GM12872 (cell line): ENCODE data around the gene KRTCAP3.

Experiments used
- TF ChIP-seq, protein P1 (sequence below): IDR thresholded peaks from 3 replicates; pipeline ENCODE4 v1.5.1; 2011; ENCODE audit warnings: low read depth, mild to moderate bottlenecking, low read length, moderate library complexity; ENCODE audit not compliant: insufficient read depth

Gene KRTCAP3

DNA sequence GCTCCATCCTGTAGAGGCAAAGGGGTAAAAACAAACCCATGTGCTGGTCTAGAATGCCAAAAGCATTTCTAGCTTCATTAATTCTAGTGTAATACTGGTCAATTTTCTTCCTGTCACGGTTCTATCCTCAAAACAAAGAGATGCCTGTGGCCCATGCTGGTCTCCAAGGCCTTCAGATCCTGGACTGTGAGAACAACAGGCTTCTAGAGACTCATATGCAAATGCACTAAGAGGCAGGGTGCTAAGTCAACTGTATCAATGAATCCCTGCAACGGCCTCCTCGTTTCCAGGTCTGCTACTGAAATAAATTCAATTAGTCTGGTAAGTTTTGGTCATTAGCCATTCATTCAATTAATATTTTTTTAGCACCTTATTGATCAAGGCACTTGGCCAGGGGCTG is 43.3 kb downstream of the KRTCAP3 start:
- TF ChIP-seq, protein P1, sequence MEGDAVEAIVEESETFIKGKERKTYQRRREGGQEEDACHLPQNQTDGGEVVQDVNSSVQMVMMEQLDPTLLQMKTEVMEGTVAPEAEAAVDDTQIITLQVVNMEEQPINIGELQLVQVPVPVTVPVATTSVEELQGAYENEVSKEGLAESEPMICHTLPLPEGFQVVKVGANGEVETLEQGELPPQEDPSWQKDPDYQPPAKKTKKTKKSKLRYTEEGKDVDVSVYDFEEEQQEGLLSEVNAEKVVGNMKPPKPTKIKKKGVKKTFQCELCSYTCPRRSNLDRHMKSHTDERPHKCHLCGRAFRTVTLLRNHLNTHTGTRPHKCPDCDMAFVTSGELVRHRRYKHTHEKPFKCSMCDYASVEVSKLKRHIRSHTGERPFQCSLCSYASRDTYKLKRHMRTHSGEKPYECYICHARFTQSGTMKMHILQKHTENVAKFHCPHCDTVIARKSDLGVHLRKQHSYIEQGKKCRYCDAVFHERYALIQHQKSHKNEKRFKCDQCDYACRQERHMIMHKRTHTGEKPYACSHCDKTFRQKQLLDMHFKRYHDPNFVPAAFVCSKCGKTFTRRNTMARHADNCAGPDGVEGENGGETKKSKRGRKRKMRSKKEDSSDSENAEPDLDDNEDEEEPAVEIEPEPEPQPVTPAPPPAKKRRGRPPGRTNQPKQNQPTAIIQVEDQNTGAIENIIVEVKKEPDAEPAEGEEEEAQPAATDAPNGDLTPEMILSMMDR: no peak

DNA sequence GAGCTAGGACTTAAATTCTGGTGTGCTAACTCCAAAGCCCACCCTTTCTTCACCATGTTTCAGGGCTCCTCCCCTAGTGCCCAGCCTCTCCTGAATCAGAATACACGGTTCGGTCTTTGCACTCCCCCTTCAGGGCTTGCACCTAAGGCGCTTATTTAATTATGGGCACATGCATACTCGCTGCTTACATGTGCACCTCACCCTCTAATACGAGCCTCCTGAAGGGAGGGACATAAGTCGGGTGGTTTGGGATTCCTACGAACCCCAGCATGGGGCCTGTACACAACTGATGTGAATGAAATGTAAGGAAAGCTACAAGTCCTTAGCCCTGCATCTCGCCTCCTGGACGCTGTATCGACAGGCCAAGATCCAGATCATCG is 46.9 kb downstream of the KRTCAP3 start:
- TF ChIP-seq, protein P1: no peak

DNA sequence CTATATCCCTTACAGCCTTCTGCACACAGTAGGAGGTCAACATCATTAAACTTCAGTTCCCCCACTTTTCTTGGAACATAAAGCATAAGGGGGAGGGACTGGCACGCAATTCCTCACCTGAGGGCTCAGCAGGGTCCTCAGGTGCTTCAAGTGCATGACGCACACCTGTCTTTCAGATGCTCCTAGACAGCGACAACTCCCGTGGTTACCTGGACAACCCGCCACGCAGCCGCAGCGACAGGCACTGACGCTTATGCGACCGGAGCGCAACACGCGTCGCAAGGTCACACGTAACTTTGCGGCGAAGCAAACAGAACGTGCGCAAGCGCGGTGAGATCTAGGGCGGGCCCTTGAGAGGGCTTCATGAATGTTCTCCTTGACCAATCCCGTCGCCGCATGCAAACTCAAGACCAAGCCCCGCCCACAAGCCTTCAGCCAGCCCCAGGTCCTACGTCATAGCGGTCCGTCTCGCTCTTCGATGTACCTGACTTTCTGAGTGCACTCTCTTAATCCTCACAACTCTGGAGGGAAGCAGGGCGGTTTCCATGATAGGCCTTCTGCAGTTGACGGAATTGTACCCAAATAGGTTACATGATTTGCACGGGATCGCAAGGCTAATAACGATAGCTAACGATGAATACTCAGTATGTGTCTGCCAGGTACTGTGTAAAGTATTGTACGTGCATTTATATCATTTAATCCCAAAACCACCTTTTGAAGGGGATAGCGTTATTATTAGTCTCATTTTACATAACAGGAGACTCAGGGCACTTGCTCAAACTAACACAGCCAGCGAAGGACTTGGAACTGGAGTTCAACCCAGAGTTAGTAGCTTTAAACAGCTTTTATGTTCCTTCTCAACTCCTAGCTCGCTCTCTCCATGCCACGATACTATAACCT is 47.6 kb downstream of the KRTCAP3 start, which contains the start of gene IFT172:
Gene IFT172, minus strand, starts transcription at position 246 of the 900 bp plus-strand sequence. Its CDS starts 90 bp downstream, at position 156.
- TF ChIP-seq, protein P1: no peak

DNA sequence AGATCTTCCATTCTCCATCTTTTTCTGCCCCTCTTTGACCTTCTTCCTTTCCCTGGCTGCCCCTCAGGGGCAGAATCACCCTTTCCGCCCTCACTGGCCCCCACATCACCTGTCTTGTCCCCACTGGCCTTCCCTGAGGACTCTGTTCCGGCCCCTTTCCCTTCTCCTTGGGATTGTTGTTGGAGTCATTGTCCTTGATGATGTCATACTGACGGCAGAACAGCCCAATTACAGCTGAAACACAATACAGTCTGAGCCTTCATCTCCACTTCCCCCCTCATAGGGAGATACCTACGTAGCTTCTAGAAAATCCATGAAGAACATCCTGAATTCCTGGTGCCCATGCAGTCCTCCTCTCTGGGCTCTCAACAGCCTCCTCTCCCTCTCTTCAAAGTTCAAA is 50.4 kb downstream of the KRTCAP3 start:
- TF ChIP-seq, protein P1: no peak

DNA sequence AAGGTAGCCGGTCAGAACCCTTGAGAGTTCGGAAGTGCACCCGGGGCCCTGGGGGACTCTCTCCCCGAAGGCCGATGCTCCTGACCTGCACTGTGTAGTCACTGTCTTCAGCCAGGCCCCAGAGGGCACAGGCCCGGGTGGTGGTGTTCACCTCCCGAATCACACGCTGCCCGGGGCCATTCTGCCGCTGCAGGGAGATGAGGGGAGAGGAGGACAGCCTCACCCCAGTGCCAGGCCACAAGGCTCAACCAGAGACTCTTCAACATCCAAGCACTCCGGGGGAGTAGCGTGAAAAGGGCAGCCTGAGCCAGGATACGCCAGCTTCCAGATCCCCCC is 51.7 kb downstream of the KRTCAP3 start:
- TF ChIP-seq, protein P1: no peak
